IMR-90 (cell line): ENCODE measurements around the gene BEGAIN.

Experiments used
- CEBPB ChIP-seq: IDR thresholded peaks from 2 replicates; pipeline ENCODE4 v1.6.1; 2012; ENCODE audit warnings: low read depth, low read length, improper control_type of control experiment
- CTCF ChIP-seq: conservative IDR thresholded peaks from 2 replicates; pipeline ENCODE4 v1.5.1; 2012; ENCODE audit warnings: mild to moderate bottlenecking, low read depth, low read length, improper control_type of control experiment
- ELK1 ChIP-seq: fragments of 150-350 bp; IDR thresholded peaks from 2 replicates; pipeline ENCODE4 v1.6.1; 2016; ENCODE audit warnings: low read depth, mild to moderate bottlenecking, low read length, moderate library complexity, borderline replicate concordance
- MAZ ChIP-seq: IDR thresholded peaks from 2 replicates; pipeline ENCODE4 v1.6.1; 2012; ENCODE audit warnings: low read depth, mild to moderate bottlenecking, low read length, improper control_type of control experiment, moderate library complexity, borderline replicate concordance
- MXI1 ChIP-seq: IDR thresholded peaks from 2 replicates; pipeline ENCODE4 v1.6.1; 2012; ENCODE audit warnings: low read depth, mild to moderate bottlenecking, low read length, moderate library complexity, borderline replicate concordance
- NFE2L2 ChIP-seq: fragments of 150-350 bp; IDR thresholded peaks from 2 replicates; pipeline ENCODE4 v1.6.1; 2016; ENCODE audit warnings: low read depth, mild to moderate bottlenecking, low read length
- POLR2A ChIP-seq: IDR thresholded peaks from 2 replicates; pipeline ENCODE4 v1.6.1; 2012; ENCODE audit warnings: mild to moderate bottlenecking, low read depth, low read length
- RAD21 ChIP-seq: IDR thresholded peaks from 2 replicates; pipeline ENCODE4 v1.6.1; 2012; ENCODE audit warnings: low read length, improper control_type of control experiment
- SMC3 ChIP-seq: fragments of 150-350 bp; IDR thresholded peaks from 2 replicates; pipeline ENCODE4 v1.6.1; 2016; ENCODE audit warnings: low read depth, mild to moderate bottlenecking, antibody characterized with exemption, low read length, moderate library complexity
- USF2 ChIP-seq: fragments of 150-350 bp; IDR thresholded peaks from 2 replicates; pipeline ENCODE4 v1.6.1; 2017; ENCODE audit warnings: mild to moderate bottlenecking, antibody characterized with exemption, low read length, low read depth

- TF ChIP-seq CTCF (no peak), CEBPB (no peak), POLR2A (no peak), MAZ (no peak), SMC3 (no peak), RAD21 (no peak), USF2 (no peak), NFE2L2 (no peak), MXI1 (no peak), ELK1 (no peak)
Observed at GRCh38 chr14:100541621-100542560, 45.3 kb downstream of the BEGAIN start.
